Chondrocyte (in vitro differentiated cells): ENCODE data around the gene KIFC3. TPM values are rescaled to one million over a fixed set of nuclear protein-coding genes. Genes with fewer than 3 reads are reported as not detected.

Source experiments
- DNase-seq: peaks from one replicate; pipeline ENCODE4 v3.0.0; 2021; ENCODE audit warnings: mixed read lengths, low spot score
- H3K27ac Mint-ChIP-seq: one replicate; pipeline ENCODE4 v1.8.0; 2021; ENCODE audit warnings: mild to moderate bottlenecking, moderate library complexity, mixed read lengths; ENCODE audit not compliant: unreplicated experiment
- H3K27me3 Mint-ChIP-seq: 2 replicates; pipeline ENCODE4 v1.8.0; 2021; ENCODE audit warnings: low read depth, mixed read lengths
- H3K36me3 Mint-ChIP-seq: 2 replicates; pipeline ENCODE4 v1.8.0; 2021; ENCODE audit warnings: low read depth, mixed read lengths
- H3K4me1 Mint-ChIP-seq: 2 replicates; pipeline ENCODE4 v1.8.0; 2021; ENCODE audit warnings: low read depth, mild to moderate bottlenecking, mixed read lengths
- H3K4me3 Mint-ChIP-seq: one replicate; pipeline ENCODE4 v1.8.0; 2021; ENCODE audit warnings: mild to moderate bottlenecking, moderate library complexity, mixed read lengths; ENCODE audit not compliant: unreplicated experiment
- H3K9me3 Mint-ChIP-seq: 2 replicates; pipeline ENCODE4 v1.8.0; 2021; ENCODE audit warnings: low read depth, mixed read lengths
- CTCF ChIP-seq: fragments of 200-600 bp; sonication (generic); IDR thresholded peaks from 2 replicates; pipeline ENCODE4 v1.5.0; 2021; ENCODE audit warnings: antibody characterized with exemption, mild to moderate bottlenecking, moderate library complexity
- total RNA-seq: library from RNA; stranded (reverse); gene quantifications from 3 replicates; pipeline ENCODE4 v1.2.1, GENCODE V29; 2021

KIFC3 gene
- total RNA-seq, 1 donor from 2014 or later, result 75.6 TPM

GRCh38 chr16:57765160-57765728 lies 37.0 kb downstream of the KIFC3 start:
- H3K9me3 Mint-ChIP-seq, result no peaks in the 10 kb centered on the region
- H3K27ac Mint-ChIP-seq, result peak overlapping the region; percentile 70
- TF ChIP-seq CTCF, result no peak
- H3K4me1 Mint-ChIP-seq, result peaks cover 18% of the 10 kb centered on the region
- H3K4me3 Mint-ChIP-seq, result no peak overlapping the region
- peaks cover 19% of the 10 kb centered on the region for H3K36me3 Mint-ChIP-seq
- DNase-seq, result no peak
- H3K27me3 Mint-ChIP-seq, result no peaks in the 10 kb centered on the region

GRCh38 chr16:57764341-57765159 lies 37.7 kb downstream of the KIFC3 start:
- Mint-ChIP-seq H3K27me3 (no peaks in the 10 kb centered on the region), H3K27ac (peak overlapping the region; percentile 91), H3K4me1 (peaks cover 18% of the 10 kb centered on the region), H3K36me3 (peaks cover 21% of the 10 kb centered on the region), H3K4me3 (no peak overlapping the region), H3K9me3 (no peaks in the 10 kb centered on the region)
- no peak for DNase-seq
- TF ChIP-seq CTCF, result no peak

GRCh38 chr16:57764006-57764340 lies 38.3 kb downstream of the KIFC3 start:
- TF ChIP-seq CTCF, result no peak

GRCh38 chr16:57763285-57764005 lies 38.8 kb downstream of the KIFC3 start:
- Mint-ChIP-seq H3K27ac (peak overlapping the region; percentile 91), H3K36me3 (peaks cover 21% of the 10 kb centered on the region), H3K27me3 (no peaks in the 10 kb centered on the region), H3K4me1 (peaks cover 18% of the 10 kb centered on the region), H3K4me3 (no peak overlapping the region), H3K9me3 (no peaks in the 10 kb centered on the region)
- DNase-seq, result no peak
- TF ChIP-seq CTCF, result no peak

More at GRCh38 chr16:57764006-57764340, 38.3 kb downstream of the KIFC3 start:
- Mint-ChIP-seq H3K36me3 (peaks cover 21% of the 10 kb centered on the region), H3K4me1 (peaks cover 18% of the 10 kb centered on the region), H3K27me3 (no peaks in the 10 kb centered on the region), H3K9me3 (no peaks in the 10 kb centered on the region), H3K27ac (peak overlapping the region; percentile 91), H3K4me3 (no peak overlapping the region)
- no peak for DNase-seq

GRCh38 chr16:57762365-57763040 lies 39.8 kb downstream of the KIFC3 start:
- peaks cover 21% of the 10 kb centered on the region for H3K36me3 Mint-ChIP-seq

More at GRCh38 chr16:57762365-57763040, 39.8 kb downstream of the KIFC3 start:
- peak overlapping the region; percentile 91 for H3K27ac Mint-ChIP-seq
- H3K4me1 Mint-ChIP-seq, result peaks cover 18% of the 10 kb centered on the region
- no peaks in the 10 kb centered on the region for H3K27me3 Mint-ChIP-seq
- no peak for DNase-seq
- TF ChIP-seq CTCF, result no peak
- H3K4me3 Mint-ChIP-seq, result no peak overlapping the region
- no peaks in the 10 kb centered on the region for H3K9me3 Mint-ChIP-seq
